Right lobe of liver (tissue), 6 donors: ENCODE measurements around the gene TFB2M. TPM values are rescaled to one million over a fixed set of nuclear protein-coding genes. Genes with fewer than 3 reads are reported as not detected.

Source experiments
- ATAC-seq, 4 donors: fragments of 200-7000 bp; cut with Tn5 transposase; one replicate each; pipeline ENCODE4 v1.9.1; 2020; ENCODE audit warnings: mild to moderate bottlenecking in 4 of 4, moderate library complexity in 4 of 4
- DNase-seq, 3 donors: peaks; one replicate each; pipeline ENCODE4 v3.0.0-alpha.2; 2020
- H3K27ac ChIP-seq, 3 donors: fragments of 200-600 bp; one replicate each; pipeline ENCODE4 v1.8.0; 2022
- H3K27me3 ChIP-seq, 2 donors: fragments of 200-600 bp; one replicate each; pipeline ENCODE4 v1.8.0; 2022
- H3K36me3 ChIP-seq, 4 donors: fragments of 200-600 bp; sonication (generic) in 1 of 4; one replicate each; pipeline versions ENCODE4 v1.5.1 to v1.8.0; 2017 to 2022; ENCODE audit warnings: control low read depth in 1 of 4
- H3K4me1 ChIP-seq, 4 donors: fragments of 200-600 bp; sonication (generic) in 1 of 4; one replicate each; pipeline versions ENCODE4 v1.5.1 to v1.8.0; 2017 to 2022; ENCODE audit warnings: control low read depth in 1 of 4
- H3K4me3 ChIP-seq, 3 donors: fragments of 200-600 bp; one replicate each; pipeline ENCODE4 v1.8.0; 2022
- H3K9me3 ChIP-seq, 4 donors: fragments of 200-600 bp; sonication (generic) in 1 of 4; one replicate each; pipeline versions ENCODE4 v1.5.1 to v1.8.0; 2017 to 2022; ENCODE audit warnings: control low read depth in 1 of 4
- POLR2A ChIP-seq: fragments of 450-650 bp; IDR thresholded peaks from one replicate; pipeline ENCODE4 v1.6.1; 2017; ENCODE audit warnings: antibody characterized with exemption, mild to moderate bottlenecking
- WGBS: methylation state at CpG from one replicate; pipeline ENCODE4 v1.1.6; 2018; ENCODE audit warnings: low coverage, low lambda C conversion rate; ENCODE audit not compliant: insufficient coverage; ENCODE audit errors: missing lambda C conversion rate; 5-methylcytosine and 5-hydroxymethylcytosine counted together
- intact Hi-C, 2 donors: fragments of 100-400 bp; cut with DNase I; formaldehyde crosslinking; loops; one replicate each; pipeline versions ENCODE4 v1.11.2 to v1.14.1; 2022
- total RNA-seq, 6 experiments: library from RNA; depleted of rRNA in 2 of 6; stranded (reverse); fragments of >200 nt in 2 of 6; fragmentation: NEBNext Ultra II Directional in 3 of 6; extraction: Animal tissue kit (Norgen Biotek cat#: 25700) in 3 of 6; gene quantifications; one replicate each; pipeline versions ENCODE4 v1.1.0 to v1.2.4, GENCODE V29; 2016 to 2023
- TF ChIP-seq, protein P1 (sequence below), 4 donors: fragments of 200-600 bp in 3 of 4; fragments of 450-650 bp in 1 of 4; IDR thresholded peaks; one replicate each; pipeline versions ENCODE4 v1.5.1 to v1.8.0; 2016 to 2022; ENCODE audit warnings: antibody characterized with exemption in 4 of 4, mild to moderate bottlenecking in 2 of 4
- donor health status: DM: no; HTN: yes; CAD: no.
- donor health status: DM: no; HTN: no; CAD: no.
- donor health status: DM: no; HTN: no; CAD: no.
- donor health status: DM: no; HTN: yes; CAD: no.
- donor health status: DM: no; HTN: yes; CAD: no.

The TFB2M gene
- total RNA-seq, 6 experiments from 2014 or later: 13.1 to 24.8 (median 19.6) TPM

DNA sequence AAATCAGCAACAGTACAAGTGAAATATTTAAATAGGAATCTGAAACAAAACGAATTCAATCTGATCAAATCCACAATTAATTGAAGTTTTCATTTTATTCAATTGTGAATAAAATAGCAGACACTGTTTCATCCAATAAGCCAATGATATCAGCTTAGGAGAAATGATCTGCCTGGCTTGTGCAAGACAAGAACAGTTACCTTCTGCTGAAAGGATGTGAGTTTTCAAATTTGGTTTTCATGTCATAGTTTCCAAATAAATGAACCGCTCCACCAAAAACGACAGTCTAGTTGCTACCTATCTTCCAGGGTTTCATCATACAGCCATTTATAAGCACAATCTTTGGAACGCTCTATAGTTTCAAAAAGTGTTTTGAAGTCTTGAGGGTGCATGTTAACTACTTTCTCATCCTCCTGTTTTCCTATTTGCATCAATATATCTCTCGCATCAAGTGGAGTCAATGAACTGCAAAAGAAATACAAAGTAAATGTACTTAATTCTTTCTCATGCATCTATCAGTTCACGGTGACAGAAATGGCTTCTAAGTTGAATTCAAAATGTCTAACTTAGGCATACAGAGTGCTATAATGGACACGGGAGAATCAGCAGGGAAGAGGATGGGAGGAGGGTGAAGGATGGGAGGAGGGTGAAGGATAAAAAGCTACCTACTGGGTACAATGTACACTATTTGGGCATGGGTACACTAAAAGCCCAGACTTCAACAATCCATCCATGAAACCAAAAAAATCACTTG, 25.1 kb downstream of the TFB2M start:
- intact Hi-C loops: no loop called here
- DNase-seq: no peak
- Histone ChIP-seq H3K4me3 (no peak overlapping the region), H3K36me3 (peaks cover 0 to 53% (median 22%) of the 10 kb centered on the region in 4 donors), H3K27me3 (no peaks in the 10 kb centered on the region), H3K9me3 (no peaks in the 10 kb centered on the region), H3K27ac (no peak overlapping the region), H3K4me1 (no peaks in the 10 kb centered on the region)
- ATAC-seq: no peak
- 85% methylated on average over 7 of the region's 7 CpGs for WGBS
- TF ChIP-seq, protein P1, sequence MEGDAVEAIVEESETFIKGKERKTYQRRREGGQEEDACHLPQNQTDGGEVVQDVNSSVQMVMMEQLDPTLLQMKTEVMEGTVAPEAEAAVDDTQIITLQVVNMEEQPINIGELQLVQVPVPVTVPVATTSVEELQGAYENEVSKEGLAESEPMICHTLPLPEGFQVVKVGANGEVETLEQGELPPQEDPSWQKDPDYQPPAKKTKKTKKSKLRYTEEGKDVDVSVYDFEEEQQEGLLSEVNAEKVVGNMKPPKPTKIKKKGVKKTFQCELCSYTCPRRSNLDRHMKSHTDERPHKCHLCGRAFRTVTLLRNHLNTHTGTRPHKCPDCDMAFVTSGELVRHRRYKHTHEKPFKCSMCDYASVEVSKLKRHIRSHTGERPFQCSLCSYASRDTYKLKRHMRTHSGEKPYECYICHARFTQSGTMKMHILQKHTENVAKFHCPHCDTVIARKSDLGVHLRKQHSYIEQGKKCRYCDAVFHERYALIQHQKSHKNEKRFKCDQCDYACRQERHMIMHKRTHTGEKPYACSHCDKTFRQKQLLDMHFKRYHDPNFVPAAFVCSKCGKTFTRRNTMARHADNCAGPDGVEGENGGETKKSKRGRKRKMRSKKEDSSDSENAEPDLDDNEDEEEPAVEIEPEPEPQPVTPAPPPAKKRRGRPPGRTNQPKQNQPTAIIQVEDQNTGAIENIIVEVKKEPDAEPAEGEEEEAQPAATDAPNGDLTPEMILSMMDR (IDR thresholded peaks at IDR 0.05): no peak
- no peak for TF ChIP-seq POLR2A

DNA sequence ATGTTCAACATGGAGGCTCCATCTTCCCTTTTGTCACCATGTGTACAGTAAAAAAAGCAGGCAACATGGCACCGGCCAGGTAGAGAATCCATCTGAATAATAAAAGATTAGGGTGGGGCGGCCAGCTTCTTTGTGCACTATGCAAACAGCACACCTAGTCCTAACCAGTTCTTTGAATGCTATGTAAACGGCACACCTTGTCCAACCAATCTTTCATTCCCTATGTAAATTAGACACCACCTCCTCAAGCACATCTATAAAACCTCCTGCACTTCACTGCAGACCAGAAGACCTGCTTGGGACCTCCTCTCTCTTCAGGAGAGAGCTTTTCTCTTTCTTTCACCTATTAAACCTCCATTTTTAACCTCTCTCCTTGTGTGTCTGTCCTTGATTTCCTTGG, 28.2 kb downstream of the TFB2M start:
- Histone ChIP-seq H3K27ac (no peak overlapping the region), H3K36me3 (peaks cover 0 to 28% (median 9%) of the 10 kb centered on the region in 4 donors), H3K4me1 (no peaks in the 10 kb centered on the region), H3K4me3 (no peak overlapping the region), H3K27me3 (no peaks in the 10 kb centered on the region), H3K9me3 (no peaks in the 10 kb centered on the region)
- intact Hi-C loops: no loop called here
- TF ChIP-seq, protein P1 (IDR thresholded peaks at IDR 0.05): no peak
- no peak for TF ChIP-seq POLR2A
- ATAC-seq (no peak), DNase-seq (no peak)
- 71% methylated on average over 2 of the region's 3 CpGs for WGBS

DNA sequence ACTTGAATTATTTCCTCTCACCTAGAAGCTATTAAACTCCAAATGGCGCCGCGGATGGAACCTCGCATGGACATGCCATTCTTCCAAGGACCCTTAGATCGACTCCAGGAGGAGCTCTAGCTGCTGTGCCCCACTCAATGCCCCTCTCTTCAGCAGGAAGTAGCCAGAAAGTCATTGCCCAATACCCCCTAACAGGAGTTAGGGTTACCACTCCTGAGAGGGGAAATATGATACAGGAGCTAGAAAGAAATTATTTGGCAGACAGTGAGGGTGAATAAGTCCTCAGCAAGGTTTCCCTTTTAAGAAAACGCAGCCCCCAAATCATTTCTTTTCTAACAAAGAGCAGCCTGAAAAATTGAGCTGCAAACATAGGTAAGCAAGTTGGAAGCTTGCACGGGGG, 28.6 kb downstream of the TFB2M start:
- Histone ChIP-seq H3K27ac (no peak overlapping the region), H3K27me3 (no peaks in the 10 kb centered on the region), H3K4me1 (no peaks in the 10 kb centered on the region), H3K4me3 (no peak overlapping the region), H3K36me3 (peaks cover 0 to 25% (median 8%) of the 10 kb centered on the region in 4 donors), H3K9me3 (no peaks in the 10 kb centered on the region)
- no peak for DNase-seq
- TF ChIP-seq, protein P1 (IDR thresholded peaks at IDR 0.05): no peak
- TF ChIP-seq POLR2A: no peak
- no peak for ATAC-seq
- intact Hi-C loops: no loop called here
- 79% methylated on average over 7 of the region's 7 CpGs for WGBS

DNA sequence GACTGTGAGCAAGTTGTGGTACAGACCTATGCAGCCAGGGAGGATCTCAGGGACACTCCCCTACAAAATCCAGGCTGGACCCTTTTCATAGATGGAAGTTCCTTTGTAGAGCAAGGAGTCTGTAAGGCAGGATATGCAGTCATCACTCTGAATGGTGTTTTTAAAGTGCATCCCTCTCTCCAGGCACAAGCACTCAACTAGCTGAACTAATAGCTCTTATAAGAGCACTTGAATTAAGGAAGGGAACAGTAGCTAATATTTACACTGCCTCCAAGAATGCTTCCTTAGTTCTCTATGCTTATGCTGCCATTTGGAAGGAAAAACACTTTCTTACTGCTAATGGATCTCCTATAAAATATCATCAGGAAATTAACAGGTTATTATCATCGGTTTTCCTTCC, 31.9 kb downstream of the TFB2M start:
- H3K9me3 ChIP-seq: no peaks in the 10 kb centered on the region
- ATAC-seq (no peak), DNase-seq (no peak)
- TF ChIP-seq POLR2A: no peak
- TF ChIP-seq, protein P1 (IDR thresholded peaks at IDR 0.05): no peak
- H3K4me1 ChIP-seq: no peaks in the 10 kb centered on the region
- no peaks in the 10 kb centered on the region for H3K36me3 ChIP-seq
- WGBS: 71% methylated on average over 1 of the region's 1 CpG
- H3K4me3 ChIP-seq: no peak overlapping the region
- H3K27me3 ChIP-seq: no peaks in the 10 kb centered on the region
- intact Hi-C loops: no loop called here
- no peak overlapping the region for H3K27ac ChIP-seq
